Chondrocyte (in vitro differentiated cells): ENCODE measurements around the gene ADAP1. TPM values are rescaled to one million over a fixed set of nuclear protein-coding genes. Genes with fewer than 3 reads are reported as not detected.

Source experiments
- DNase-seq: peaks from one replicate; pipeline ENCODE4 v3.0.0; 2021; ENCODE audit warnings: mixed read lengths, low spot score
- H3K27ac Mint-ChIP-seq: one replicate; pipeline ENCODE4 v1.8.0; 2021; ENCODE audit warnings: mild to moderate bottlenecking, moderate library complexity, mixed read lengths; ENCODE audit not compliant: unreplicated experiment
- H3K27me3 Mint-ChIP-seq: 2 replicates; pipeline ENCODE4 v1.8.0; 2021; ENCODE audit warnings: low read depth, mixed read lengths
- H3K36me3 Mint-ChIP-seq: 2 replicates; pipeline ENCODE4 v1.8.0; 2021; ENCODE audit warnings: low read depth, mixed read lengths
- H3K4me1 Mint-ChIP-seq: 2 replicates; pipeline ENCODE4 v1.8.0; 2021; ENCODE audit warnings: low read depth, mild to moderate bottlenecking, mixed read lengths
- H3K4me3 Mint-ChIP-seq: one replicate; pipeline ENCODE4 v1.8.0; 2021; ENCODE audit warnings: mild to moderate bottlenecking, moderate library complexity, mixed read lengths; ENCODE audit not compliant: unreplicated experiment
- H3K9me3 Mint-ChIP-seq: 2 replicates; pipeline ENCODE4 v1.8.0; 2021; ENCODE audit warnings: low read depth, mixed read lengths
- total RNA-seq: library from RNA; stranded (reverse); gene quantifications from 3 replicates; pipeline ENCODE4 v1.2.1, GENCODE V29; 2021
- TF ChIP-seq, protein P1 (sequence below): fragments of 200-600 bp; sonication (generic); IDR thresholded peaks from 2 replicates; pipeline ENCODE4 v1.5.0; 2021; ENCODE audit warnings: antibody characterized with exemption, mild to moderate bottlenecking, moderate library complexity

The ADAP1 gene
- total RNA-seq, 1 donor from 2014 or later, result 6.7 TPM

DNA sequence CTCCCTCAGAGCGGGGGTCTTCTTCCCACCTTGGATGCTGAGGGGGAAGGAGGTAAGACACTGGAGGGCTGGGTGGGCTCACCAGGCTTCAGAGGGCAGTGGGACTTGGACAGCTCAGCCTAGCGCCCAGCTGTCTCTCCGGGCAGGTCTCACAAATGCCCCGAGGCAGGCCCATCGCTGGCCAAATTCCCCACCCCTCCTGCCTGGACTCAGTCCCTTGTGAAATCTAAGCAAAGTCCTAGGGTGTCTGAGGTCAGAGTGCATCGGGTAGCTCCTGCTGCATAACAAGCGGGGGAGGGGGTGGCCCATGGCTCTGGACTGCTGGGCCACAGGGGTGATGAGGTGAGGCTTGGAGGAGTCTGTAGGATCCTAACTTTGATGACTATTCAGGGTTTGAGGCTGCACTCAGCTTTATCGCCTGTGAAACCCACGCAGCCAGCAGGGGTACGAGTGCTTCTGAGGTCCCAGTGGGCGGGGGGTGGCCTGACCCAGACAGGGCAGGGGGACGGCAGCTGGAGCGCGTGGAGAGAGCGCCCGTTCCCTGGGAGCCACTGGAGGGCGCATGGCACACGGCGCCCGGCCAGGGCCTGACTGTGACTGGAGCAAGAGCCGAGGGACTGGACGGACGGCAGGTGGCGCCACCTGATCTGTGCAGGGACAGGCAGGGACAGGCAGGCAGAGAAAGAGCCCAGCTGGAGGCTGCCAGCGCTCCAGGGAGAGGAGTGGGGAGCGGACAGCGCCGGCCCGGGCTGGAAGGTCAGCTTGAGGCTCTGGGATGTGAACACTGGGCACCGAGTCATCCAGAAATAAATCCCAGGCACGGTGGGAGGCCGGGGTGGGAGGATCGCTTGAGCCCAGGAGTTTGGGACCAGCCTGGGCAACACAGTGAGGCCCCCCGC, 38.5 kb upstream of the ADAP1 start:
- no peak overlapping the region for H3K27ac Mint-ChIP-seq
- TF ChIP-seq, protein P1, sequence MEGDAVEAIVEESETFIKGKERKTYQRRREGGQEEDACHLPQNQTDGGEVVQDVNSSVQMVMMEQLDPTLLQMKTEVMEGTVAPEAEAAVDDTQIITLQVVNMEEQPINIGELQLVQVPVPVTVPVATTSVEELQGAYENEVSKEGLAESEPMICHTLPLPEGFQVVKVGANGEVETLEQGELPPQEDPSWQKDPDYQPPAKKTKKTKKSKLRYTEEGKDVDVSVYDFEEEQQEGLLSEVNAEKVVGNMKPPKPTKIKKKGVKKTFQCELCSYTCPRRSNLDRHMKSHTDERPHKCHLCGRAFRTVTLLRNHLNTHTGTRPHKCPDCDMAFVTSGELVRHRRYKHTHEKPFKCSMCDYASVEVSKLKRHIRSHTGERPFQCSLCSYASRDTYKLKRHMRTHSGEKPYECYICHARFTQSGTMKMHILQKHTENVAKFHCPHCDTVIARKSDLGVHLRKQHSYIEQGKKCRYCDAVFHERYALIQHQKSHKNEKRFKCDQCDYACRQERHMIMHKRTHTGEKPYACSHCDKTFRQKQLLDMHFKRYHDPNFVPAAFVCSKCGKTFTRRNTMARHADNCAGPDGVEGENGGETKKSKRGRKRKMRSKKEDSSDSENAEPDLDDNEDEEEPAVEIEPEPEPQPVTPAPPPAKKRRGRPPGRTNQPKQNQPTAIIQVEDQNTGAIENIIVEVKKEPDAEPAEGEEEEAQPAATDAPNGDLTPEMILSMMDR, result peak; percentile 100
- H3K36me3 Mint-ChIP-seq, result peaks cover 1% of the 10 kb centered on the region

DNA sequence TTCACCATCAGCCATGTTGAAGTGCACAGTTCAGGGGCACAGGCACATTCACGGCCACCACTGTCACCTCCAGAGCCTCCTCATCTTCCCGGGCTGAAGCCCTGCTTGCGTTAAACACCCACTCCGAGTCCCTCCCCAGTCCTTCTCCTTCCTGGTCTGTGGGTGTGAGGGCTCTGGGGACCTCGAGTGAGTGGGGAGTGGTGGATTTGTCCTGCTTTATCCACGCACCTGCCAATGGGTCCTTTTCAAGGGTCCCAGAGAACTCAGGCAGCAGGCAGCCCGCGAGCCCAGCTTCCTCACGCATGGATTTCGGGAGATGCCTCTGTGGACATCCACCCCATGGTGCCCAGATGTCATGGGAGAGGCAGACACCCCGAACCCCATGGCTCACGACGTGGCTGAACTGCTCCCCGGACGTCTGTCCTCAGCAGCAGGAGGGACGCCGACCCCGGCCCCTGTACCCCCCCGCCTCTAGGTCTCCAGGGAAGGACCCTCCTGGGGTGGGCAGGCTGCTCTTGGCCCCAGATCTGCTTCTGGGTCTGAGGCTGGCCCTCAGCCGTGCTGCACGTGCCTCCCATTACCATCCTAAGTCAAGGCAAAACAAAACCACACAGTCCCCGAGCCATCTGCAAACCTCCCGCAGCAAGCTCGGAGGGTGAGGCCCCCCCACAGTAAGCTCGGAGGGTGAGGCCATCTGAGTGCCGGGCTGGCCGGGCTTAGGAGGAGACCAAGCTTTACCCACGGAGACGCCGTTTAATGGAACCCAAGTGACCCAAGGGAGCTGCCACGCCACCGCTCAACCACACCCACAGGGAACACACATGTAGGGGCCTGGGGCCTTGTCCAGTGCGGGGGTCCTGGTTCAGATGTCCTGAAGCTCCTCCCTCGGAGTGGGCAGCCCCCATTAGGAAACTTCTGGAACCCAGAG, 37.5 kb upstream of the ADAP1 start:
- peaks cover 8% of the 10 kb centered on the region for H3K4me1 Mint-ChIP-seq
- H3K9me3 Mint-ChIP-seq, result no peaks in the 10 kb centered on the region

More for the DNA sequence above, 38.5 kb upstream of the ADAP1 start:
- Mint-ChIP-seq H3K9me3 (no peaks in the 10 kb centered on the region), H3K4me3 (peak overlapping the region; percentile 4), H3K27me3 (no peaks in the 10 kb centered on the region), H3K4me1 (peaks cover 8% of the 10 kb centered on the region)
- DNase-seq, result no peak

DNA sequence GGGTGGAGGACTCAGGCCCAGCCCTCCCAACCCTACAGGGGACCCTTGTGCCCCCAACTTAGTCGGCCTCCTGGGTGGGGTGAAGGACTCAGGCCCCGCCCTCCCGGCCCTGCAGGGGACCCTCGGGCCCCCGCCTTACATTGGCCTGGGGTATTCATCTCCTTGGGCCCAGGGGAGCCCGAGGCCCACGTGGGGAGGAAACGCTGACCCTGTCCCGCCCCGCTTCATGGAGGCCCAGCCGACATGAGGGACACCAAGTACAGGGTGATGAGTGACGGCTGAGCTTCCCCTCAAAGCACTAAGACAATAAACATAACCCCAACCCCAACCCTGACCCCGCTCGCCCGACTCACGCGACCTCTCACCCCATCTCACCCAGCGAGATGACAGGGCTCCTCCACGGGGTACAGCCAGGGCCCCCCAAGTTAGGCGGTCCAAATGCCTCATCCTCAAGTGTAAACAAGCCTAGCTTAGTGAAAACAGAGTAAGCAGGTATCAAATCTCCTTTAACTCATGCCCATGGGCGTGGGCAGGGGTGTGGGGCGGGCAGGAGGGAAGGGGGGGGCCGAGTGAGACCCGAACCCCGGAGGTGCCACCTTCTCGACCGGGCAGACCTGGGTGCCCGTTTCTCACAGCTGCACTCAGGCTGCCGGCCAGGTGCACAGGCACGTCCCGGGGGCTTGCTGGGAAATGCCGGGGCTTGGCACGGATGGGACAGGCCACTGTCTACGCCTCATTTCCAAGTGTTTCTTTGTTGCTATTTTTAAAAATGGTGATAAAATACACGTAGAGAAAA, 36.7 kb upstream of the ADAP1 start:
- Mint-ChIP-seq H3K27ac (no peak overlapping the region), H3K4me3 (no peak overlapping the region), H3K4me1 (peaks cover 8% of the 10 kb centered on the region), H3K36me3 (no peaks in the 10 kb centered on the region), H3K9me3 (no peaks in the 10 kb centered on the region), H3K27me3 (no peaks in the 10 kb centered on the region)
- DNase-seq, result no peak
- TF ChIP-seq, protein P1, result no peak

More for the DNA sequence above, 37.5 kb upstream of the ADAP1 start:
- Mint-ChIP-seq H3K27ac (no peak overlapping the region), H3K4me3 (no peak overlapping the region), H3K36me3 (peaks cover under 1% of the 10 kb centered on the region), H3K27me3 (no peaks in the 10 kb centered on the region)
- TF ChIP-seq, protein P1, result no peak
- DNase-seq, result no peak

DNA sequence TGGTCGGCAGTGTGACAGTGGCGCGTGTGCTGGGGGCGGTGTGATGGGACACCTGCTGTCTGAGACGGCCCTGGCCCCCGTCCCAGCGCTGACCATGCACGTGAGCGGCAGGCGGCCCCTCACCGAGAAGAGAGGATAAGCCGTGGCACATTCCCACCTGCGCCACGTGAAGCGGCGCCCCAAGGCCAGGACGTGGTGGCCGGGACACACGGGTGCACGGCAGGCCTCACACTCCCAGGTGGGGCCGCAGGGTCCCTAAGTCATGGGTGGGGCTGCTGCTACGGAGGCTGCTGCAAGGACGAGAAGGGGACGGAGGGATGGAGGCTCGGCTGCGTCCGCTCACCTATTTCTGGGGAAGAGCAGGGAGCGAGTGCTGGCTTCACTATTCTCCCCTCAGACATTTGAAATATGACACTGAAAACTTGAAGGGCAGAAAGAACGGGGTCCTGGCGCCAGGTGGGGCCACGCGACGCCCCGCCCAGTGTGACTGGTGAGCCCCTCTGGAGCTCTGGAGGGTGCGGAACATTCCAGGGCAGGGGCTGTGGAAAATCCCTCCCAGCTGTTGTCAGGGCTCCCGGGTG, 36.0 kb upstream of the ADAP1 start:
- Mint-ChIP-seq H3K36me3 (no peaks in the 10 kb centered on the region), H3K4me1 (peaks cover 8% of the 10 kb centered on the region), H3K4me3 (no peak overlapping the region), H3K27me3 (no peaks in the 10 kb centered on the region), H3K9me3 (no peaks in the 10 kb centered on the region), H3K27ac (no peak overlapping the region)
- TF ChIP-seq, protein P1, result no peak
- DNase-seq, result no peak
